Measurements from ENCODE around the gene TUSC2. TPM values are rescaled to one million over a fixed set of nuclear protein-coding genes. Genes with fewer than 3 reads are reported as not detected.

Gene TUSC2
- total RNA-seq, 2 experiments from 2014 or later = 23.1 to 24.7 TPM

DNA sequence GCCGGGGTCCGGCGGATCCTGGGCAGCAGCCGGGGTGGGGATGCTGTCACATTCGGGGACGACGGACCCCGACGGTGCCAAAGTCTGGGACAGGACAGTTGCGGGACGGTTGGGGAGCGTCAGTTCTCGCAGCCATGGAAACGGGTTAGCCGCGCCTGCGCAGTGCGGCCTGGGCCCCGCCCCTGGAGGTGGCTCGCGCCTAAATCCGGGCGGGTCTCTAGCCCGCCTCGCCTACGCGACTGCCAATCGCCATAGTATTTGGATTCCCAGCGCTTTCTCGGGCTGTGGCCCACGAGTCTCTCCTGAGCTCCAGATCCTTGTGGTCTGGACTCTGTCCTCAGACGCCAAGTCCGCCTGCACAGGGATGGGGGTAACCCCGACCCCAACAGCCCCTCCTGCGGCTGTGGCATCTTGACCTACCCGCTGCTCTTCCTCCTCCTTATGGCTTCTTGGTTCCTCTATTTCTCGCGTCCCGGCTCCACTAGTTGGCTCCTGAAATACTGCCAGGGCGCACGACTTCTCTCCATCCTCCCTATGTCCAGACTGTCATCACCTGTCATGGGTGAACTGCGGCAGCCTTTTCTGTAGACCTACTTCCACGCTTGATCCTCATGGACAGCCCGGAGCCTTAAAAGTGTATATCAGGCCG, 17.7 kb upstream of the TUSC2 start, which contains the start of gene ZMYND10:
ZMYND10 (minus strand) TSS at position 147 of the 649 bp plus-strand sequence. CDS start 153 bp downstream, outside the sequence.
- CTCF ChIA-PET = interaction anchor here (1.0 kb wide), 1 partner anchor 10 kb away, joined by 4 read pairs; no protein-coding TSS in a partner anchor
- intact Hi-C loops (cut with DNase I, micrococcal nuclease) = loop anchor here (5.0 kb wide), 1 partner anchor 267 kb away; the partner anchor contains the start of gene CISH (in 2 of the 2)
- Histone ChIP-seq H3K4me3 (ENCODE audit: low read length) (peak within 1 kb of the TSS; percentile 39), H3K9me3 (ENCODE audit: control insufficient read depth in 1 of 2, insufficient read depth in 1 of 2, low read length in 2 of 2) (no peaks in the 10 kb centered on the region), H3K4me1 (ENCODE audit: insufficient read depth, low read length) (peaks cover 73% of the 10 kb centered on the region), H3K36me3 (ENCODE audit: insufficient read depth, low read length) (peaks cover 18% of the 10 kb centered on the region), H3K27ac (ENCODE audit: low read depth in 1 of 2, low read length in 2 of 2) (no peak within 1 kb of the TSS), H3K27me3 (ENCODE audit: control insufficient read depth in 1 of 2, insufficient read depth in 2 of 2, low read length in 2 of 2) (no peaks in the 10 kb centered on the region)
- Mint-ChIP-seq H3K9me3 (no peaks in the 10 kb centered on the region), H3K27me3 (no peaks in the 10 kb centered on the region), H3K27ac (no peak within 1 kb of the TSS), H3K36me3 (ENCODE audit: low read depth) (peaks cover 26% of the 10 kb centered on the region), H3K4me1 (ENCODE audit: low read depth) (peaks cover 60% of the 10 kb centered on the region), H3K4me3 (peak within 1 kb of the TSS; percentile 77)
- DNase-seq (peak; percentile 59 to 89 (median 72)), ATAC-seq (ENCODE audit: poor library complexity) (peak; percentile 26)
- TF ChIP-seq, protein P1, sequence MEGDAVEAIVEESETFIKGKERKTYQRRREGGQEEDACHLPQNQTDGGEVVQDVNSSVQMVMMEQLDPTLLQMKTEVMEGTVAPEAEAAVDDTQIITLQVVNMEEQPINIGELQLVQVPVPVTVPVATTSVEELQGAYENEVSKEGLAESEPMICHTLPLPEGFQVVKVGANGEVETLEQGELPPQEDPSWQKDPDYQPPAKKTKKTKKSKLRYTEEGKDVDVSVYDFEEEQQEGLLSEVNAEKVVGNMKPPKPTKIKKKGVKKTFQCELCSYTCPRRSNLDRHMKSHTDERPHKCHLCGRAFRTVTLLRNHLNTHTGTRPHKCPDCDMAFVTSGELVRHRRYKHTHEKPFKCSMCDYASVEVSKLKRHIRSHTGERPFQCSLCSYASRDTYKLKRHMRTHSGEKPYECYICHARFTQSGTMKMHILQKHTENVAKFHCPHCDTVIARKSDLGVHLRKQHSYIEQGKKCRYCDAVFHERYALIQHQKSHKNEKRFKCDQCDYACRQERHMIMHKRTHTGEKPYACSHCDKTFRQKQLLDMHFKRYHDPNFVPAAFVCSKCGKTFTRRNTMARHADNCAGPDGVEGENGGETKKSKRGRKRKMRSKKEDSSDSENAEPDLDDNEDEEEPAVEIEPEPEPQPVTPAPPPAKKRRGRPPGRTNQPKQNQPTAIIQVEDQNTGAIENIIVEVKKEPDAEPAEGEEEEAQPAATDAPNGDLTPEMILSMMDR (IDR thresholded peaks at IDR 0.05) = no peak
- POLR2A ChIA-PET = interaction anchor here (0.9 to 2.2 kb wide), 2 partner anchors 9 to 46 kb away, joined by 3 to 21 read pairs; partner anchors contain the start of genes HYAL3 and NAA80

DNA sequence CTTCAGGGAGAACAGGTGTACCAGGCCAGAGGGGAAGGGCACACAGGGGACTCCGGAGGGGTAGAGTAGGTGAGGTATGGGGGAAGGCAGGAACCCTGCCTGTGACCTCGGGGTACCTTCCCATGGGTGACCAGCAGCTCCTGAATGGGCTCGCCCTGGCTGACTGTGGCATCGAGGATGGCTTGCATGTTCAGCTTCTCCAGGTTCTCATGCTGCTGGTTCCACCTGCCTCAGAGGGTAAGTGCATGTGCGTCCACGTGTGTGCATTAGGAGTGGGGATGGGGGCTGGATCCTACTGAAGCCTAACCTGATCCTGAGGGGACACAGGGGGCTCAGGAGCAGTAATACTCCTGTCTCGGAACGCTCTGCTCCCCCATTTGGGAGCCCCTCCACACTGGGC, 17.0 kb upstream of the TUSC2 start:
- H3K9me3 ChIP-seq (ENCODE audit: control insufficient read depth in 1 of 2, insufficient read depth in 1 of 2, low read length in 2 of 2) = no peaks in the 10 kb centered on the region
- peaks cover 73% of the 10 kb centered on the region for H3K4me1 ChIP-seq (ENCODE audit: insufficient read depth, low read length)
- Mint-ChIP-seq H3K27ac (no peak overlapping the region), H3K27me3 (no peaks in the 10 kb centered on the region), H3K4me1 (ENCODE audit: low read depth) (peaks cover 56% of the 10 kb centered on the region), H3K4me3 (no peak overlapping the region), H3K9me3 (no peaks in the 10 kb centered on the region), H3K36me3 (ENCODE audit: low read depth) (peaks cover 19% of the 10 kb centered on the region)
- CTCF ChIA-PET = interaction anchor here (1.0 kb wide), 1 partner anchor 9 kb away, joined by 4 read pairs; no protein-coding TSS in a partner anchor
- TF ChIP-seq, protein P1 (IDR thresholded peaks at IDR 0.05) = no peak
- intact Hi-C loops (cut with DNase I, micrococcal nuclease) = loop anchor here (5.0 kb wide), 1 partner anchor 267 kb away; the partner anchor contains the start of gene CISH (in 2 of the 2)
- POLR2A ChIA-PET = interaction anchor here (0.9 to 2.2 kb wide), 2 partner anchors 8 to 45 kb away, joined by 3 to 21 read pairs; partner anchors contain the start of genes HYAL3 and NAA80
- ATAC-seq (ENCODE audit: poor library complexity) (no peak), DNase-seq (no peak)
- H3K27ac ChIP-seq (ENCODE audit: low read depth in 1 of 2, low read length in 2 of 2) = no peak overlapping the region
- H3K36me3 ChIP-seq (ENCODE audit: insufficient read depth, low read length) = peaks cover 18% of the 10 kb centered on the region
- H3K27me3 ChIP-seq (ENCODE audit: control insufficient read depth in 1 of 2, insufficient read depth in 2 of 2, low read length in 2 of 2) = no peaks in the 10 kb centered on the region
- H3K4me3 ChIP-seq (ENCODE audit: low read length) = peak overlapping the region; percentile 39

- no peaks in the 10 kb centered on the region for H3K27me3 Mint-ChIP-seq
- no peak overlapping the region for H3K27ac Mint-ChIP-seq
- CTCF ChIA-PET = no interaction called here
- peak overlapping the region; percentile 57 for H3K4me3 Mint-ChIP-seq
- H3K36me3 Mint-ChIP-seq (ENCODE audit: low read depth) = peaks cover 13% of the 10 kb centered on the region
- Histone ChIP-seq H3K36me3 (ENCODE audit: insufficient read depth, low read length) (peaks cover 8% of the 10 kb centered on the region), H3K27me3 (ENCODE audit: control insufficient read depth in 1 of 2, insufficient read depth in 2 of 2, low read length in 2 of 2) (no peaks in the 10 kb centered on the region), H3K4me1 (ENCODE audit: insufficient read depth, low read length) (peaks cover 73% of the 10 kb centered on the region), H3K27ac (ENCODE audit: low read depth in 1 of 2, low read length in 2 of 2) (no peak overlapping the region), H3K9me3 (ENCODE audit: control insufficient read depth in 1 of 2, insufficient read depth in 1 of 2, low read length in 2 of 2) (no peaks in the 10 kb centered on the region), H3K4me3 (ENCODE audit: low read length) (no peak overlapping the region)
- POLR2A ChIA-PET = interaction anchor here (7.9 kb wide), 1 partner anchor 6 kb away, joined by 214 read pairs; the partner anchor contains the start of genes CYB561D2 and NPRL2
- DNase-seq (peak in 1 of 14 experiments; percentile 56), ATAC-seq (ENCODE audit: poor library complexity) (no peak)
- intact Hi-C loops (cut with DNase I, micrococcal nuclease) = no loop called here
- H3K4me1 Mint-ChIP-seq (ENCODE audit: low read depth) = peaks cover 60% of the 10 kb centered on the region
- TF ChIP-seq, protein P1 (IDR thresholded peaks at IDR 0.05) = no peak
- no peaks in the 10 kb centered on the region for H3K9me3 Mint-ChIP-seq
Observed at GRCh38 chr3:50342813-50343633, 15.0 kb upstream of the TUSC2 start.

All from CD4-positive, alpha-beta T cell (primary cell).